ENCODE data around the gene ERF. TPM values are rescaled to one million over a fixed set of nuclear protein-coding genes. Genes with fewer than 3 reads are reported as not detected.

The ERF gene
- total RNA-seq, 2 donors from 2014 or later, result 106 to 138 TPM

- Mint-ChIP-seq H3K9me3 (no peaks in the 10 kb centered on the region), H3K4me1 (peaks cover 25% of the 10 kb centered on the region), H3K36me3 (ENCODE audit: low read depth) (peaks cover 16% of the 10 kb centered on the region), H3K27ac (peak overlapping the region; percentile 76), H3K27me3 (ENCODE audit: insufficient read depth) (no peaks in the 10 kb centered on the region), H3K4me3 (no peak overlapping the region)
- peaks cover 4% of the 10 kb centered on the region for H3K4me1 ChIP-seq (ENCODE audit: control insufficient read depth, insufficient read depth, low read length)
- no peak for DNase-seq
- 68 to 71% methylated on average over 6 to 10 of the region's 10 CpGs for WGBS, 2 experiments (ENCODE audit: insufficient coverage in 1 of 2, insufficient read length in 1 of 2)
- peak overlapping the region; percentile 88 for H3K4me3 ChIP-seq (ENCODE audit: low read length)
- no peaks in the 10 kb centered on the region for H3K27me3 ChIP-seq (ENCODE audit: control insufficient read depth, insufficient read depth, low read length, poor library complexity, severe bottlenecking)
- H3K36me3 ChIP-seq (ENCODE audit: control insufficient read depth, insufficient read depth, low read length), result peaks cover 10% of the 10 kb centered on the region
- no peak for TF ChIP-seq CTCF (conservative IDR thresholded peaks at IDR 0.05)
- H3K27ac ChIP-seq (ENCODE audit: low read depth, low read length), result peak overlapping the region; percentile 24
- no peaks in the 10 kb centered on the region for H3K9me3 ChIP-seq (ENCODE audit: control insufficient read depth, low read length)
- H3K9ac ChIP-seq (ENCODE audit: extremely low read depth, low read length, poor library complexity, severe bottlenecking), result peak overlapping the region; percentile 41
These were observed 14.8 kb upstream of the ERF start for GRCh38 chr19:42269478-42270345.

GRCh38 chr19:42268704-42269477 is 14.0 kb upstream of the ERF start, which contains the start of gene CIC:
Gene CIC (plus strand): TSS chr19:42269252. CDS start chr19:42271784, 2,532 bp downstream.
- peaks cover 10% of the 10 kb centered on the region for H3K36me3 Mint-ChIP-seq (ENCODE audit: low read depth)
- DNase-seq, result peak; percentile 100
- H3K36me3 ChIP-seq (ENCODE audit: control insufficient read depth, insufficient read depth, low read length), result peaks cover 2% of the 10 kb centered on the region
- H3K9me3 ChIP-seq (ENCODE audit: control insufficient read depth, low read length), result no peaks in the 10 kb centered on the region
- no peak within 1 kb of the TSS for H3K4me3 Mint-ChIP-seq
- peak within 1 kb of the TSS; percentile 88 for H3K4me3 ChIP-seq (ENCODE audit: low read length)
- TF ChIP-seq CTCF (conservative IDR thresholded peaks at IDR 0.05), result no peak
- peak within 1 kb of the TSS; percentile 95 for H3K9ac ChIP-seq (ENCODE audit: extremely low read depth, low read length, poor library complexity, severe bottlenecking)
- 0% methylated on average over 30 to 49 of the region's 52 CpGs for WGBS, 2 experiments (ENCODE audit: insufficient coverage in 1 of 2, insufficient read length in 1 of 2)
- peak within 1 kb of the TSS; percentile 98 for H3K27ac ChIP-seq (ENCODE audit: low read depth, low read length)
- H3K4me1 Mint-ChIP-seq, result peaks cover 25% of the 10 kb centered on the region
- H3K27me3 ChIP-seq (ENCODE audit: control insufficient read depth, insufficient read depth, low read length, poor library complexity, severe bottlenecking), result no peaks in the 10 kb centered on the region
- peaks cover 4% of the 10 kb centered on the region for H3K4me1 ChIP-seq (ENCODE audit: control insufficient read depth, insufficient read depth, low read length)
- no peaks in the 10 kb centered on the region for H3K9me3 Mint-ChIP-seq
- H3K27ac Mint-ChIP-seq, result peak within 1 kb of the TSS; percentile 76
- peaks cover 2% of the 10 kb centered on the region for H3K27me3 Mint-ChIP-seq (ENCODE audit: insufficient read depth)

- TF ChIP-seq CTCF (conservative IDR thresholded peaks at IDR 0.05), result no peak
- Histone ChIP-seq H3K4me3 (ENCODE audit: low read length) (peak overlapping the region; percentile 88), H3K36me3 (ENCODE audit: control insufficient read depth, insufficient read depth, low read length) (no peaks in the 10 kb centered on the region), H3K4me1 (ENCODE audit: control insufficient read depth, insufficient read depth, low read length) (peaks cover 4% of the 10 kb centered on the region), H3K27me3 (ENCODE audit: control insufficient read depth, insufficient read depth, low read length, poor library complexity, severe bottlenecking) (no peaks in the 10 kb centered on the region), H3K9me3 (ENCODE audit: control insufficient read depth, low read length) (no peaks in the 10 kb centered on the region), H3K27ac (ENCODE audit: low read depth, low read length) (peak overlapping the region; percentile 98), H3K9ac (ENCODE audit: extremely low read depth, low read length, poor library complexity, severe bottlenecking) (peak overlapping the region; percentile 95)
- Mint-ChIP-seq H3K4me1 (peaks cover 25% of the 10 kb centered on the region), H3K4me3 (no peak overlapping the region), H3K36me3 (ENCODE audit: low read depth) (peaks cover 5% of the 10 kb centered on the region), H3K9me3 (no peaks in the 10 kb centered on the region), H3K27ac (no peak overlapping the region), H3K27me3 (ENCODE audit: insufficient read depth) (peaks cover 3% of the 10 kb centered on the region)
- peak; percentile 99 for DNase-seq
- 0 to 1% methylated on average over 24 to 42 of the region's 46 CpGs for WGBS, 2 experiments (ENCODE audit: insufficient coverage in 1 of 2, insufficient read length in 1 of 2)
These were observed 13.3 kb upstream of the ERF start for GRCh38 chr19:42268142-42268703.

All from endodermal cell (in vitro differentiated cells).